T-helper 2 cell treated with Interferon-gamma antibody and Interleukin-4, amounts not matched to agents 5 μg/mL and 100 μg/mL, for 36 hours (primary cell): Measurements from ENCODE around the gene CIITA.

ENCODE experiments used
- DNase-seq: peaks from one replicate; pipeline ENCODE4 v3.0.0; 2021; ENCODE audit warnings: low spot score
- H3K27ac Mint-ChIP-seq: one replicate; pipeline ENCODE4 v1.8.0; 2021; ENCODE audit warnings: mild to moderate bottlenecking, mixed read lengths
- H3K27me3 Mint-ChIP-seq: one replicate; pipeline ENCODE4 v1.8.0; 2021; ENCODE audit warnings: low read depth, mixed read lengths
- H3K36me3 Mint-ChIP-seq: one replicate; pipeline ENCODE4 v1.8.0; 2021; ENCODE audit warnings: low read depth, mixed read lengths
- H3K4me1 Mint-ChIP-seq: one replicate; pipeline ENCODE4 v1.8.0; 2021; ENCODE audit warnings: low read depth, mixed read lengths
- H3K4me3 Mint-ChIP-seq: one replicate; pipeline ENCODE4 v1.8.0; 2022; ENCODE audit warnings: mild to moderate bottlenecking, moderate library complexity, mixed read lengths
- H3K9me3 Mint-ChIP-seq: one replicate; pipeline ENCODE4 v1.8.0; 2021; ENCODE audit warnings: mixed read lengths

CIITA gene

GRCh38 chr16:10945065-10945787, 68.2 kb downstream of the CIITA start:
- peaks cover 49% of the 10 kb centered on the region for H3K4me1 Mint-ChIP-seq
- H3K36me3 Mint-ChIP-seq = no peaks in the 10 kb centered on the region
- peak overlapping the region; percentile 79 for H3K4me3 Mint-ChIP-seq
- no peak for DNase-seq
- H3K27ac Mint-ChIP-seq = peak overlapping the region; percentile 66
- H3K9me3 Mint-ChIP-seq = no peaks in the 10 kb centered on the region
- no peaks in the 10 kb centered on the region for H3K27me3 Mint-ChIP-seq

- no peaks in the 10 kb centered on the region for H3K9me3 Mint-ChIP-seq
- H3K27ac Mint-ChIP-seq = peak overlapping the region; percentile 19
- H3K4me3 Mint-ChIP-seq = peak overlapping the region; percentile 79
- no peak for DNase-seq
- no peaks in the 10 kb centered on the region for H3K27me3 Mint-ChIP-seq
- no peaks in the 10 kb centered on the region for H3K36me3 Mint-ChIP-seq
- peaks cover 39% of the 10 kb centered on the region for H3K4me1 Mint-ChIP-seq
Measured at GRCh38 chr16:10946308-10946707, 69.3 kb downstream of the CIITA start.

- Mint-ChIP-seq H3K4me3 (no peak overlapping the region), H3K27ac (no peak overlapping the region), H3K36me3 (no peaks in the 10 kb centered on the region), H3K9me3 (no peaks in the 10 kb centered on the region), H3K4me1 (peaks cover 37% of the 10 kb centered on the region), H3K27me3 (no peaks in the 10 kb centered on the region)
- DNase-seq = no peak
Measured at GRCh38 chr16:10947211-10947787, 70.3 kb downstream of the CIITA start.

GRCh38 chr16:10949424-10949970, 72.5 kb downstream of the CIITA start:
- Mint-ChIP-seq H3K4me1 (peaks cover 36% of the 10 kb centered on the region), H3K9me3 (no peaks in the 10 kb centered on the region), H3K27me3 (no peaks in the 10 kb centered on the region), H3K36me3 (no peaks in the 10 kb centered on the region), H3K27ac (peak overlapping the region; percentile 43), H3K4me3 (peak overlapping the region; percentile 5)
- no peak for DNase-seq

- Mint-ChIP-seq H3K4me1 (peaks cover 43% of the 10 kb centered on the region), H3K36me3 (no peaks in the 10 kb centered on the region), H3K4me3 (no peak overlapping the region), H3K27ac (no peak overlapping the region), H3K27me3 (no peaks in the 10 kb centered on the region), H3K9me3 (no peaks in the 10 kb centered on the region)
- DNase-seq = no peak
Measured at GRCh38 chr16:10950393-10950792, 73.4 kb downstream of the CIITA start.

- no peak for DNase-seq
- Mint-ChIP-seq H3K27ac (no peak overlapping the region), H3K4me1 (peaks cover 42% of the 10 kb centered on the region), H3K27me3 (no peaks in the 10 kb centered on the region), H3K9me3 (no peaks in the 10 kb centered on the region), H3K36me3 (no peaks in the 10 kb centered on the region), H3K4me3 (no peak overlapping the region)
Measured at GRCh38 chr16:10951026-10951425, 74.0 kb downstream of the CIITA start.

- H3K4me3 Mint-ChIP-seq = peak overlapping the region; percentile 3
- H3K4me1 Mint-ChIP-seq = peaks cover 43% of the 10 kb centered on the region
- H3K36me3 Mint-ChIP-seq = peaks cover 10% of the 10 kb centered on the region
- H3K27me3 Mint-ChIP-seq = no peaks in the 10 kb centered on the region
- H3K9me3 Mint-ChIP-seq = no peaks in the 10 kb centered on the region
- peak overlapping the region; percentile 9 for H3K27ac Mint-ChIP-seq
- DNase-seq = no peak
Measured at GRCh38 chr16:10954903-10955302, 77.9 kb downstream of the CIITA start.

- Mint-ChIP-seq H3K27me3 (no peaks in the 10 kb centered on the region), H3K4me3 (peak overlapping the region; percentile 44), H3K4me1 (peaks cover 63% of the 10 kb centered on the region)
Measured at GRCh38 chr16:10957771-10958482, 80.9 kb downstream of the CIITA start.

GRCh38 chr16:10959161-10959560, 82.2 kb downstream of the CIITA start:
- Mint-ChIP-seq H3K9me3 (no peaks in the 10 kb centered on the region), H3K27ac (no peak overlapping the region), H3K4me1 (peaks cover 70% of the 10 kb centered on the region), H3K36me3 (peaks cover 33% of the 10 kb centered on the region), H3K27me3 (no peaks in the 10 kb centered on the region), H3K4me3 (no peak overlapping the region)
- DNase-seq = no peak

More at GRCh38 chr16:10957771-10958482, 80.9 kb downstream of the CIITA start:
- H3K27ac Mint-ChIP-seq = peak overlapping the region; percentile 82
- H3K36me3 Mint-ChIP-seq = peaks cover 21% of the 10 kb centered on the region
- H3K9me3 Mint-ChIP-seq = no peaks in the 10 kb centered on the region
- peak; percentile 65 for DNase-seq

GRCh38 chr16:10961231-10961630, 84.2 kb downstream of the CIITA start:
- Mint-ChIP-seq H3K36me3 (peaks cover 39% of the 10 kb centered on the region), H3K27ac (no peak overlapping the region), H3K4me1 (peaks cover 73% of the 10 kb centered on the region), H3K4me3 (no peak overlapping the region), H3K27me3 (no peaks in the 10 kb centered on the region), H3K9me3 (peaks cover 3% of the 10 kb centered on the region)
- peak; percentile 60 for DNase-seq

- peaks cover 79% of the 10 kb centered on the region for H3K4me1 Mint-ChIP-seq
- peak; percentile 84 for DNase-seq
- H3K4me3 Mint-ChIP-seq = peak overlapping the region; percentile 77
- peaks cover 5% of the 10 kb centered on the region for H3K9me3 Mint-ChIP-seq
- peaks cover 41% of the 10 kb centered on the region for H3K36me3 Mint-ChIP-seq
- H3K27me3 Mint-ChIP-seq = no peaks in the 10 kb centered on the region
- peak overlapping the region; percentile 88 for H3K27ac Mint-ChIP-seq
Measured at GRCh38 chr16:10964039-10964890, 87.3 kb downstream of the CIITA start.

- H3K27me3 Mint-ChIP-seq = no peaks in the 10 kb centered on the region
- H3K36me3 Mint-ChIP-seq = peaks cover 41% of the 10 kb centered on the region
- H3K9me3 Mint-ChIP-seq = peaks cover 5% of the 10 kb centered on the region
- peaks cover 79% of the 10 kb centered on the region for H3K4me1 Mint-ChIP-seq
- peak overlapping the region; percentile 76 for H3K4me3 Mint-ChIP-seq
- H3K27ac Mint-ChIP-seq = peak overlapping the region; percentile 88
- DNase-seq = peak; percentile 83
Measured at GRCh38 chr16:10964891-10965326, 87.9 kb downstream of the CIITA start.

GRCh38 chr16:10965440-10966061, 88.5 kb downstream of the CIITA start:
- H3K9me3 Mint-ChIP-seq = peaks cover 5% of the 10 kb centered on the region
- H3K4me1 Mint-ChIP-seq = peaks cover 78% of the 10 kb centered on the region
- no peaks in the 10 kb centered on the region for H3K27me3 Mint-ChIP-seq
- peaks cover 39% of the 10 kb centered on the region for H3K36me3 Mint-ChIP-seq
- DNase-seq = peak; percentile 71
- peak overlapping the region; percentile 88 for H3K27ac Mint-ChIP-seq
- H3K4me3 Mint-ChIP-seq = peak overlapping the region; percentile 76
